Activated CD8-positive, alpha-beta memory T cell treated with anti-CD3 and anti-CD28 coated beads, Interleukin-2, amount 50 U/mL, for 24 hours (primary cell): ENCODE measurements around the gene ERP44.
"Not testable (repeated sequence)": the region's sequence is repeated elsewhere in the genome, so short reads cannot be mapped to it uniquely, and the experiment has no call there.

Experiments
- DNase-seq: peaks from one replicate; pipeline ENCODE4 v3.0.0-alpha.2; 2020; ENCODE audit errors: extremely low read depth

The ERP44 gene

GRCh38 chr9:100100146-100100667 lies 1.4 kb upstream of the ERP44 start:
- no peak for DNase-seq

- no peak for DNase-seq
These were observed 882 bp upstream of the ERP44 start for GRCh38 chr9:100099722-100100042.

GRCh38 chr9:100098046-100098886 lies 534 bp downstream of the ERP44 start:
- DNase-seq: no peak

- DNase-seq: no peak
These were observed 2.4 kb downstream of the ERP44 start for GRCh38 chr9:100096378-100096916.

GRCh38 chr9:100094411-100094810 lies 4.4 kb downstream of the ERP44 start:
- DNase-seq: not testable (repeated sequence)

DNA sequence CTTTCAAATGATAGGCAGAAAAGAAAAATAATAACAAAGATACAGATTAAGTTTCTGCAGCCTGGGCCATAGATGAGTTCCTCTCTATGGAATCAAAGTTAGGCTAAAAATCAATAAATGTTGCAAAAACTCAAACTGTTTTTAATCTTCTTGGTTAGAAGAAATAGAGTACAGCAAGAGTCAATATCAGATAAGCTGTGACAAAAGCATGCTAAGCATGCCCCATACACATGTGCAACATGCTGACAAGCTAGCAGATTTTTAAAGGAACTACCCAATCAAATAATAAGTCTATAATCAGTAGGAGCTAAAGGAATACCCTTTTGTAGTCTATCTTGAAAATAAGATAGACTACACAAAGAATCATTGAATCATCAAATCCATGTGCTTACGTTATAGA lies 6.7 kb downstream of the ERP44 start:
- no peak for DNase-seq

- no peak for DNase-seq
These were observed 7.2 kb downstream of the ERP44 start for GRCh38 chr9:100091650-100092049.

- no peak for DNase-seq
These were observed 7.9 kb downstream of the ERP44 start for GRCh38 chr9:100090880-100091279.

GRCh38 chr9:100088202-100088601 lies 10.6 kb downstream of the ERP44 start:
- no peak for DNase-seq

DNA sequence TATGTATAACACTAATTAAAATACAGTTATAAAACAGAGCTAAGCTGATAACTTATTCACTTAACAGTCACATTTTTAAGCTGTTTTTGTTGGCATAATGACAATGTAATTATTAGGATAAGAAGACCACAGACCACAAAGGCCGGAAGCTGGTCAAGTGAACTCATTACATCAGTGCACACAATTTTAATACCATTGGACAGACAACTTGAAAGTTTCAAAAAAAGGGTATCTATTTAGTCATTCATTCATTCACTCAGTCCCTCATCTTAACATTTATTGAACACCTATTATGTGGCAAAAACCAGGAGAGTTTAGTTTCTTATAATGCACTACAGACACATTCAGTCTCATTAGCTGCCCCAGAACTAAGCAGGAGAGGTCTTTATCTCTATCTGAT lies 11.6 kb downstream of the ERP44 start:
- DNase-seq: no peak

DNA sequence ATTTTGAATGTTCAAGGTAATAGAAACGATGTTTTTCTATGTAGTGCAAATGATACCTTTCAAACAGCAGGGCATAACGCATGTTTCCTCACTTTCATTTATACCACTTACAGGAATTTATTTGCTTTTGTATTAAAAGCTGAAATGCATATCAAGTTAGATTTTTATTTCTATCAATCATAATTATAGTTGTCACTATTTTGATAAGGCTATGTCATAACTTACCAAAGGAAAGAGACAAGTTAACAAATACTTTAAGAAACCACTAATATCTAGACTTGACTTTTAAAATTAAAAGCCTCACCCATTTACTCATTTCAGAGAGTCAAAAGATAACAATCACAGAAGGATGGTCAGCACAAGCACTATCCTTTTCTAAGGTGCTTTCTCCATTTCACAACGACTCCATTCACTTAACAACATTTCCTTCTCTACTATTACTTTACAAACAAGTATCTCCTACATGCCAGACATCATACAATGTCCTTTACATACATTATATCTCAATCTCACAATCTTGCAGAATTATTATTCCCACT lies 12.6 kb downstream of the ERP44 start:
- DNase-seq: no peak

- no peak for DNase-seq
These were observed 14.1 kb downstream of the ERP44 start for GRCh38 chr9:100084734-100085133.

GRCh38 chr9:100084128-100084453 lies 14.7 kb downstream of the ERP44 start:
- DNase-seq: no peak

DNA sequence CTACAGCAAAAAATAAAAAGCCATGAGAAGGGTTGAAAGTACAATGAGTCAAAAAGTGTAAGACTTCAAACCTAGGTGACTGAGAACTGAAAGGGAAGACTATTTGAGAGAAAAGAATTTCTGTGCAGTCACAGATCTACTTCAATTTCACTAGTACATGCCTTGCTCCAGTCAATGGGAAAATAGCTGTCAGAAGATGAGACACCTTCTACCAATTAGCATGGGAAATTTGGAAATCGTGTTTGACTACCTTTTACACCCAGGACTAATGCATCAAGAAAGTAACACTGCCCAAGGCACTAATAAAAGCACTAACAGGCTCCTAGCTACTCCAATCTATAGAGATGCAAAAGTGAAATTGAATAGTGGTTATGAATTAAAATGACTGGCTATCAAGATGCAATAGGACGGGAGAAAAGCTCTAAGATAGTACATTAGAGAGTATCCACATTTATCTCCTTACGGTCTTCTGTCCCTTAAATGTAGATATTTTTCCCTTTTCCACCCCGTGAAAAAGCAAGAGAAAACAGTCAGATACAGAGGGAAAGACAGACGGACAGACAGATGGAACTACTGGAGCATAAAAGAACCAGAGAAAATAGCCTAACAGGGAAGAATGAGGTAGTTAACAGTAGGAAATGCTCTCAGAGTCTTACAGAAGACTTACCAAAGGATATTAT lies 15.2 kb downstream of the ERP44 start:
- DNase-seq: no peak

GRCh38 chr9:100082782-100083181 lies 16.0 kb downstream of the ERP44 start:
- DNase-seq: no peak

GRCh38 chr9:100076256-100076655 lies 22.5 kb downstream of the ERP44 start:
- DNase-seq: not testable (repeated sequence)

- DNase-seq: no peak
These were observed 23.8 kb downstream of the ERP44 start for GRCh38 chr9:100074989-100075388.

- DNase-seq: no peak
These were observed 24.7 kb downstream of the ERP44 start for GRCh38 chr9:100074093-100074492.

- DNase-seq: no peak
These were observed 26.0 kb downstream of the ERP44 start for GRCh38 chr9:100072805-100073204.

GRCh38 chr9:100071271-100071670 lies 27.5 kb downstream of the ERP44 start:
- DNase-seq: no peak

DNA sequence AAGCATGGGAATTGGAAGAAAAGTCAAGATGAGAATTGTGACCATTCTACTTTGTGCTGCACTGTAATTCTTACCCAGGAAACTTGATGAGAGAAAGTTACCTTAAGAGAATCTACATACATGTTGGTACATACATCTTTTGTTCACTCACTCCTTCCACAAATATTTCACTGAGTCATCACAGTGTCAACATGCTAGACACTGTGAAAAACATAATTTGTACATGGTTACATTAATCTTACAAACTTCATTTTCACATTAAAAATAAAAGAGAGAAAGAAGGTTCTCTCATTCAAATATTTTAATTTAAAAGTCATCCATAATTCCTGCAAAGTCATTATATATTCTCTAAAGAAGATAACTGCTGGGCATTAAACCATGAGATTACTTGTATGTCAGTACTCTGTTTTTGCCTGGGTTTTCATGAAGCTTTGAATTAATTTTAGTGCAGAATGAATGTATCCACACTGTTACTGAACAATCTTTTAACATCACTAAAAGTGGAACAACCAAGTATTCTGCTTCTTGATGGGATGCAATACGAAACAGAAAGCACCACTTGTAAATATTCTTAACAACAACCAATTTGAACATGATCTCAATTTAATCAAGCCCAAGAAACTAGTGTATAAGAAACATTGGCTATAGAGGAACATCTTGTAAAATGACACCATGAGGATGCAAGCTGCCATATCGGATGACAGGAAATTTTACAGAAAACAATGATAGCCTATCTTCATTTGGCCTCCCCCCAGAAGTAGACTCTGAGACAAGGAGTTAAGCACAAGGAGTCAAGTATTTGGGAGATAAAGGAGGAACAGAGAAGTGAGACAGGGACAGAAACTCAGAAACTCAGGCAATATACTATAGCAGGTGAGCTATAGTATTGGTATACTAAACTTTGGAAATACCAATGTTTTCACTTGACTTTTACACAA lies 28.4 kb downstream of the ERP44 start:
- no peak for DNase-seq

GRCh38 chr9:100069068-100069467 lies 29.7 kb downstream of the ERP44 start:
- DNase-seq: not testable (repeated sequence)
